G401.6 (cell line): ENCODE results near the gene ELF4.
A peak's percentile ranks its signal among the peaks of the same experiment; 100 is the strongest.

Experiments
- FAIRE-seq: peaks from 2 replicates; lab custom pipeline; 2012; peaks lifted over from hg19 to GRCh38; lab: Jason Lieb, UNC

The ELF4 gene

GRCh38 chrX:130083656-130084382 lies 26.5 kb downstream of the ELF4 start:
- FAIRE-seq: no peak

GRCh38 chrX:130083107-130083490 lies 27.2 kb downstream of the ELF4 start:
- FAIRE-seq: no peak

GRCh38 chrX:130082244-130083106 lies 27.8 kb downstream of the ELF4 start:
- FAIRE-seq: no peak

GRCh38 chrX:130081421-130082045 lies 28.8 kb downstream of the ELF4 start:
- FAIRE-seq: no peak

GRCh38 chrX:130080791-130081367 lies 29.4 kb downstream of the ELF4 start:
- FAIRE-seq: no peak

GRCh38 chrX:130079824-130080406 lies 30.4 kb downstream of the ELF4 start:
- peak; percentile 84 for FAIRE-seq

- no peak for FAIRE-seq
Observed at GRCh38 chrX:130075777-130076176, 34.5 kb downstream of the ELF4 start.

- no peak for FAIRE-seq
Observed at GRCh38 chrX:130072345-130072740, 38.0 kb downstream of the ELF4 start.

- no peak for FAIRE-seq
Observed at GRCh38 chrX:130071611-130072344, 38.5 kb downstream of the ELF4 start.

GRCh38 chrX:130066975-130067615 lies 43.2 kb downstream of the ELF4 start:
- no peak for FAIRE-seq

- FAIRE-seq: no peak
Observed at GRCh38 chrX:130060122-130061069, 49.9 kb downstream of the ELF4 start.

GRCh38 chrX:130058652-130059051 lies 51.6 kb downstream of the ELF4 start:
- FAIRE-seq: no peak

GRCh38 chrX:130057209-130057608 lies 53.1 kb downstream of the ELF4 start:
- FAIRE-seq: peak; percentile 81

GRCh38 chrX:130055899-130056298 lies 54.4 kb downstream of the ELF4 start:
- FAIRE-seq: no peak

GRCh38 chrX:130055103-130055502 lies 55.2 kb downstream of the ELF4 start:
- FAIRE-seq: no peak

GRCh38 chrX:130053236-130053635 lies 57.1 kb downstream of the ELF4 start:
- FAIRE-seq: no peak

GRCh38 chrX:130051176-130051845 lies 59.0 kb downstream of the ELF4 start:
- no peak for FAIRE-seq

- FAIRE-seq: no peak
Observed at GRCh38 chrX:130049821-130050220, 60.5 kb downstream of the ELF4 start.

- no peak for FAIRE-seq
Observed at GRCh38 chrX:130048686-130049222, 61.5 kb downstream of the ELF4 start.
